Measurements from ENCODE around the gene FCN1. TPM values are rescaled to one million over a fixed set of nuclear protein-coding genes. Genes with fewer than 3 reads are reported as not detected.

Gene FCN1
- total RNA-seq, 2 experiments from 2014 or later = not detected

DNA sequence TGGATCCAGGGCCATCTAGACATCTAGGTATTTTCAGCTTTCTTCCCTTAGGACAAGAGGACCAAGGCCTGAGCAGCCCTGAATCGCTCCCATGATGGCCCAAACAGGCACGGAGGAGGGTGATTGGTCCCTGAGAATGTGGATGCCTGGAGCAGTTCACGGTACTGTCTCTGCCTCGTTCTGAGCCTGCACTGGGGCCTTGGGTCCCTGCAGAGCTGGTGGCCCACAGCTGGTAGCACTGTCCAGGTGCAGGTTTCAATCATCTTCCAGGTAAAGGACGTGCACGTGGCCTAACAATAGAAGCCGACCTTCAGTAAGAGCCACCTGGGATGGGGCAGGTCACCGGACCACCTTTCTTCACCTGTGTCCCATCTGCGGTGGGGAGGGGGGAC is 19.4 kb upstream of the FCN1 start:
- no peaks in the 10 kb centered on the region for H3K4me1 Mint-ChIP-seq
- H3K27me3 Mint-ChIP-seq = no peaks in the 10 kb centered on the region
- no peak overlapping the region for H3K27ac Mint-ChIP-seq
- H3K36me3 Mint-ChIP-seq (ENCODE audit: low read depth) = no peaks in the 10 kb centered on the region
- CTCF ChIA-PET = no interaction called here
- no peak for DNase-seq
- H3K4me3 Mint-ChIP-seq = no peak overlapping the region
- POLR2A ChIA-PET = no interaction called here
- H3K9me3 Mint-ChIP-seq = no peaks in the 10 kb centered on the region

DNA sequence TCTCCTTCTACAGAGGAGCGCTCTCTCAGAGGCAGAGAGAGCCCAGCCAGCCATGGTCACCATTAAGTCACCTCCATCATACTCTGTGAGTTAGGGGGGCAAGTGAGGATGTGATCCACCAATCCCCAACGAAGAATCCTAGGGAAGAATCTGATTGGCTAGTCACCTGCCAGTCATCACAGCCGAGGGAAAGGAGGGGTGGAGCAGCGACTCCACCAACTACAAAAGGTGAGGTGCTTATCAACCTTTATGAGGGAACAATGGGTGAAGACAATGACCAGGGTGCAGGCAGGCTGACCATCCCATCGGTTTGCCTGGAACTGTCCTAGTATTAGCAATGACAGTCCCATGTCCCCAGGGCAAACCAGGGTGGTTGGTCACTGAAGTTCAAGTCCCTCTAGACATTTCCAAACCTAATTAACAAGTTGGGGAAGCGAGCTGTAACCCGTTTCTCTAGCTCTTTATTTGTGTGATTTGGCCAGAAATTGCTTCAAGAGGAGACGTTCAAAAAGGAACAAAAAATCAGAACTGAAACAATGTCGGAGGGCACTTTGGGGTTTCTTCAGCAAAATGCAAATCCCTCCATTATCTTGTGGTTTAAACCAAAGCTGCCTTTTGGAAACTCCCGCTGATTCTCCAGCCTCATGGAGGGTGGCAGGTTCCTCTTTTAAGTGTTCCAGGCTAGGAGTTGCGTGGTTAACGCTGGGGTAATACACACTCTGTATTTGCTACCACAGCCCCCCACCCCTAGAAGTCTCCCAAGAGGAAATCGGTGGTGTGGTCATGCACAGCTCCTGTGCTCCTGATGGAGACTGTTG is 18.8 kb upstream of the FCN1 start:
- ChIA-PET POLR2A (no interaction called here), CTCF (no interaction called here)
- Mint-ChIP-seq H3K36me3 (ENCODE audit: low read depth) (no peaks in the 10 kb centered on the region), H3K4me1 (no peaks in the 10 kb centered on the region), H3K9me3 (no peaks in the 10 kb centered on the region), H3K4me3 (no peak overlapping the region), H3K27me3 (no peaks in the 10 kb centered on the region), H3K27ac (no peak overlapping the region)
- DNase-seq = no peak

DNA sequence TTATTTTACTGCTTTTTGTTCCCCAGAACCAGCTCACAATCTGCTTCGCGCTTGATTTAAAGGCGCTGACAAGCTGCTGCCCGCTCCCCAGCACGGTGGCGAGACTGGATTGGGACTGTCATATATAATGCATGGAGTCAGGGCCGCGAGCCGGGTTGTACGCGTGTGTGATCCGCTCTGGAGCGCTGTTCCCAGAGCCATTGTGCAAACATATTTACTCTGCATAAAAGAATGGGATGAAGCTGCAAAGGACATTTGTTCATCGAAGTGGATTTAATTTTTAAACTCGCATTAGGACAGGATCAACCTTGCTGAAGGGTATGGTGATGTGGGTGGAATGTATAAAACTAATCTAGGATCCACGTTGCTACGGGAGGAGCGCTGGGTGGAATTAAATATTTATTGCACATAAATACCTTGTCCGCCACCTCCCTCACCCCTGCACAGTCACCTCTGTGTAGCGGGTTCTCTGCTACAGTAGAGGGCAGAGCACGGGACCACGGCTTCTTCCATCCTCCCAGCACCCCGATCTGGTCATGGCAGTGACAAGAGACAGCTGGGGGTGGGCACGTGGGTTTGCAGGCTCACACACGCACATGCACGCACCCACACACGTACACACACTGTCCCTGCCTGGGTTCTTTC is 18.1 kb upstream of the FCN1 start:
- H3K4me3 Mint-ChIP-seq = no peak overlapping the region
- CTCF ChIA-PET = no interaction called here
- no peaks in the 10 kb centered on the region for H3K9me3 Mint-ChIP-seq
- POLR2A ChIA-PET = no interaction called here
- DNase-seq = no peak
- no peaks in the 10 kb centered on the region for H3K36me3 Mint-ChIP-seq (ENCODE audit: low read depth)
- H3K4me1 Mint-ChIP-seq = no peaks in the 10 kb centered on the region
- H3K27me3 Mint-ChIP-seq = peaks cover 3% of the 10 kb centered on the region
- H3K27ac Mint-ChIP-seq = no peak overlapping the region

DNA sequence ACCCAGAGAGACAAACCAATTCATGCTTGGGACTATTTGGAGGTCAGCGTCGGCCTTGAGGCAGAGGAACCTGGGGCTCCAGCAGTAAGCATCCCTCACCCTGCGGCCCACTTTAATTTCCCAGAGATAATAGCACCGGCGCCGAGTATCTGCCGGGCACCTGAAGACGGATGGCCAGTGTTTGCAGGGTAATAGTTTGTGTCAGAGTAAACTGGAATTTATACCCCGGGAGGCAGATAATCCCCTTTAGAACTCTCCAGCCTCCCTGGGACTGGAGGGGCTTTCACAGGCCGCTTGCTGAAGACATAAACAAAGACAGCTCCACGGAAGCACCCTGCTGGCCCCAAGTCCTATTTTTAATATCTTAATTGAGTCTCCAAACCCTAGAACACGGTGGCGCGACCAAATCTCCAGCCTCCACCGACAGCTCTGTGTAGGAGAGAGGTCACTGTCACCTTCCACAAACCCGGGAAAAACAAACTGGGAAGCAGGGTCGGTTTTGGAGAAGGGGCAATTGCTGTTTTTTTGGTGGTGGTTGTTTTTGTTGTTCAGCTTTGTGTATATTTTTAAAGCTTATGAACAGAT is 17.4 kb upstream of the FCN1 start:
- Mint-ChIP-seq H3K4me3 (no peak overlapping the region), H3K27me3 (peaks cover 6% of the 10 kb centered on the region), H3K27ac (no peak overlapping the region)

DNA sequence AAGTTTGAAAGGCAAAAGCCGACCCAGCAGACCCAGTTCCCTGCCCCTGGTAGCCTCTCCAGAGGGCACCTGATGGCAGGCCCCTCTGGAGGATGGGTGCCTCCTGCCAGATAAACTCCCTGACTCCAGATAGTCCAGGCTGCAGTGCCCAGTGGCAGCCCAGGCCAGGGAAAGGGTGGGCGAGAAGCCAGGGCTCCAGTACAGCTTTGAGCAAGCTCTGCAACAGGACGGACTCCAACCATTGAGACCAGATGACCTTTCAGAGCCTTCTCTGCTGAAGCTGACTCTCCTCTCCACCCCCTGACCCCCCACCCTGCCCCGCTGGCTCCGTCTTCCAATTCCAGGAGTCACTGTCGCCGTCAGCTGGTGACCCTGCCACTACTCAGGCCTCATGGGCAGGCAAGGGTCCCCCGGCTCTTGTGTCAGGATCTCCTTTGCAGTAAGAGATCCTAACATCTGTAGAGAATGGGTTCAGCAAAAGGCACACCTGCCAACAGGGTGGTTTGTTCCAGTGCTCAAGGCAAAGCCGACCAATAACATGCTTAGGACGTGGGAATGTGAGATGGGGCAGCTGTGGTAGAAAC is 15.5 kb upstream of the FCN1 start:
- H3K27ac Mint-ChIP-seq = no peak overlapping the region
- H3K9me3 Mint-ChIP-seq = no peaks in the 10 kb centered on the region
- CTCF ChIA-PET = no interaction called here
- peaks cover 6% of the 10 kb centered on the region for H3K27me3 Mint-ChIP-seq
- DNase-seq = no peak
- no peak overlapping the region for H3K4me3 Mint-ChIP-seq
- no peaks in the 10 kb centered on the region for H3K4me1 Mint-ChIP-seq
- H3K36me3 Mint-ChIP-seq (ENCODE audit: low read depth) = no peaks in the 10 kb centered on the region
- POLR2A ChIA-PET = no interaction called here

More for the DNA sequence above, 17.4 kb upstream of the FCN1 start:
- POLR2A ChIA-PET = no interaction called here
- Mint-ChIP-seq H3K36me3 (ENCODE audit: low read depth) (no peaks in the 10 kb centered on the region), H3K9me3 (no peaks in the 10 kb centered on the region), H3K4me1 (no peaks in the 10 kb centered on the region)
- CTCF ChIA-PET = no interaction called here
- DNase-seq = no peak

DNA sequence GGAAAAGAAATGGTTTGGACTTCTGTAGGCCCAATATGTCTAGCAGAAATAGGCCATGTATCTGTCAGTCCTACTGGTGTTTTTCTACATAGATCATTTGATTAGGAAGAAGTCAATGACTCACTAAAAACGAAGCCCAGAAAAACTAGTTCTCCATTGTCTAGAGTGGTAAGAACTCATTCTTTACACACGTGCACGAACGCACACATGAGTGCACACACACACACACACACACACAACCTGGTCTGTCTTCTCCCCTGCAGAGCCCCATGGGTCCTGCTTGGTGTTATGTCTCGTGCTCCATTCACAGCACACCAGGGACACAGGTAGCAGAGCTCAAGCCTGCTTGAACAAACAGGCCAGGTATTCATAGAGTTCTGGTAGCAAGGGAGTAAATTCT is 14.9 kb upstream of the FCN1 start:
- CTCF ChIA-PET = no interaction called here
- Mint-ChIP-seq H3K27me3 (peaks cover 6% of the 10 kb centered on the region), H3K36me3 (ENCODE audit: low read depth) (no peaks in the 10 kb centered on the region), H3K4me1 (no peaks in the 10 kb centered on the region), H3K4me3 (no peak overlapping the region), H3K9me3 (no peaks in the 10 kb centered on the region), H3K27ac (no peak overlapping the region)
- no peak for DNase-seq
- POLR2A ChIA-PET = no interaction called here

DNA sequence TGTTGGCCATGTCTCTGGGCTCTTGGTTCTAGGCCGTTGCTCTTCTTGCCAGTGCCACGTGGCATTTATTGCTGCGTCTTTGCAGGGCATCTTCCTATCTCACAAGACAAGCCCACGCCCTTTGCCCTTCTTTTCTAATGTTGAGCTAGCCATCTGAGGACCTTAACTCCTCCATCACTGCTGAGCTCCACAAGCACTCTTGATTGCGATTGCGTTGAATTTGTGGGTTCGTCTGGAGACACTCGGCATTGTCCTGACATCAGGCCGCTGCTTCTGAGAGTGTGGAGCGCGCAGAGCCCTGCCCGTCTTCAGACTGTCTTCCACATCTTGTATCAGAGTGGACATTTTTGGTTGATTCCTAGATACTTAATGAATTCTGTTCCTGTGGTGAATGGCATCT is 14.5 kb upstream of the FCN1 start:
- Mint-ChIP-seq H3K36me3 (ENCODE audit: low read depth) (no peaks in the 10 kb centered on the region), H3K27ac (no peak overlapping the region), H3K27me3 (peaks cover 6% of the 10 kb centered on the region), H3K4me3 (no peak overlapping the region), H3K9me3 (no peaks in the 10 kb centered on the region), H3K4me1 (no peaks in the 10 kb centered on the region)
- POLR2A ChIA-PET = no interaction called here
- CTCF ChIA-PET = no interaction called here
- no peak for DNase-seq

DNA sequence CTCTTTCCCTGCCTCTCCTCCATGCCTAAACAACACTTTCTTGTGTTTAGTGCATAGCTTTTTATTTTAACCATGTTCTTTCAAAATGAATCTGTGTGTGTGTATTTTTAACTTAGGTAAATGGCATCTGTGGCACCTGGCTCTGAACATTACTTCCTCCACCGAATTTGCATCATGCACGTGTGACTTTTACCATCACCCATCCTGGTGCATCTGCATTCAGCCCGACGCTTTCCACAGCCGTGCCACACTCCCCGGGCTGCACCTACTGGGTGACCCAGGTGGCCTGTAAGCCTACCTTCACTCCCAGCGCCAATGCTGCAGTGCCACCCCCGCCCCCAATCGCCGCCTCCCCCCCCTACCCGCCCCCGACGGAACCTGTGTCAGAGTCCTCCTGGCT is 12.7 kb upstream of the FCN1 start:
- CTCF ChIA-PET = no interaction called here
- no peaks in the 10 kb centered on the region for H3K36me3 Mint-ChIP-seq (ENCODE audit: low read depth)
- peaks cover 6% of the 10 kb centered on the region for H3K27me3 Mint-ChIP-seq
- H3K4me1 Mint-ChIP-seq = no peaks in the 10 kb centered on the region
- no peak overlapping the region for H3K4me3 Mint-ChIP-seq
- DNase-seq = no peak
- H3K27ac Mint-ChIP-seq = no peak overlapping the region
- H3K9me3 Mint-ChIP-seq = no peaks in the 10 kb centered on the region
- POLR2A ChIA-PET = no interaction called here

DNA sequence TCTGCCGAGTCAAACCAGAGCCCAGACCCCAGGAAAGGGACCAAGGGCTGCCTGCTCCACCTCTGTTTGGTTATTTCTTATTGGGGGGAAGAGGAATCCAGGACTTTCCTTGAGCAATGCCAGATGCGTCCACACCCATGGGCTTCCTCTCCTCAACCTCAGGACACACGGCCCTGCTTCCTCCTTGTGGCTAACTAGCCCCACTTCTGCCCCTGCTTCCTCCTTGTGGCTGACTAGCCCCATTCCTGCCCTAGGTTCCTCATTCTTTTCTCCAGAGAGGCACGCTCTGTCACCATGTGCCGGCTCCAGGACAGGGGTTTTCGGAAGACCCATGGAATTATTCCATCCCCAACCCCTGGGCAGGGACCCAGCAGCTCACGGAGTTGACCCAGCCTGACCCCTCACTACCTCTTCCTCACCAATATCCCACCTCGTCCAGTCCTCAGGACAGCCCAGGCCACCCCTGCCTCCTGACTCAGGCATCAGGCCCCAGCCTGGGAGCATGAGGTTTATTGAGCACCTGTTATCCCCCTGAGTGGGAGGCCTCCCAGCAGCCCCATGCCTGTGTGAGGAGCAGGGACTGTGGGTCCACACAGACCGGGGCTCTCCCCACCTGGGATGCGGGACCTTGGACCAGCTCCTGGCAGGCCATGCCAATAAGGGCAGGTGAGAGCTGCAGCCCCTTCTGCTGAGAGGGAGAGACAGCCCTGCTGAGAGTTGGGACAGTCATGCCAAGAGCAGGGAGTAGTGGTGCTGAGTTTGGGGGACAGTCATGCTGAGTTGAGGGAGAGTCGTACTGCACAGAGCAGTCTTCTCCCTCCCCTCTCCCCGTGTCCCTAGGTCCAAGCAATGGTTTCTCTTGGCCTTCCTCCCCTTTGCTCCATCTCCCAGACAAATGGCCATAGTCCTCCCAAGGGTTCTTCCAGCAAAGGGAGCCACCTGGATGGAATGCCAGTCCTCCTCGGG is 11.8 kb upstream of the FCN1 start:
- POLR2A ChIA-PET = no interaction called here
- Mint-ChIP-seq H3K4me3 (no peak overlapping the region), H3K9me3 (no peaks in the 10 kb centered on the region), H3K27me3 (peaks cover 6% of the 10 kb centered on the region), H3K27ac (no peak overlapping the region), H3K36me3 (ENCODE audit: low read depth) (no peaks in the 10 kb centered on the region), H3K4me1 (no peaks in the 10 kb centered on the region)
- no peak for DNase-seq
- CTCF ChIA-PET = no interaction called here

DNA sequence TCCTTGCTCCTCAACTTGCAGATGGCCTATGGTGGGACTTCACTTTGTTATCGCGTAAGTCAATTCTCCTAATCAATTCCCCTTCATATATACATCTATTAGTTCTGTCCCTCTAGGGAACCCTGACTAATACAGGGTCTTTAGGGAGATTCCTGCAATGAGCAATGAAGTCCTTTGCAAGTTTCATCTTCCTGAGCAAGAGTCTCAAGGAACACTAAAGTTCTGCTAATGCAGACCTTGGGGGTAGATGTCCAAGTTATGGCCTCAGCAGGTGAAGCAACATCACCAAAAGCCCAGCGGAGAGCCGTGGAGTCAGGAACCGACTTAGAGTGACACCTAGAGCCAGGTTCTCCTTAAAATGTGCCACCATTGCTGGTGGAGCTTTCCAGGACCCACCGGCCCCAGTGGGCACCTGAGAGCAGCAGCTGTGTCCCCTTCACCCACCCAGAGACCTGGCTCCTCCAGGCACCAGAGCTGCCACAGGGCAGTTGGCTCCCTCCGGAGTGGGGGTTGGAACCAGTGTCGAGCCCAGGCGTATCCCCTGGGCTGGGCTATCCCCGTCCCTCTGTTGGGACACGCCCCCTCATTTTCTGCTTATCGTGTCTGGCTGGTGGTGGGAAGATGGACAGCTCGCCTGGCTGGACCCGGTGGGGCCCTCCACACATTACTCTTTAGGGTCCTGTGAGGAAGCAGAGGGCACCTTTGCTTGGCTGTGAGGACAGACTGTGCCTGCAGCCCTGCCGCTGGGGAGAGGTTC is 10.9 kb upstream of the FCN1 start:
- no peaks in the 10 kb centered on the region for H3K9me3 Mint-ChIP-seq
- CTCF ChIA-PET = no interaction called here
- no peaks in the 10 kb centered on the region for H3K4me1 Mint-ChIP-seq
- POLR2A ChIA-PET = no interaction called here
- H3K36me3 Mint-ChIP-seq (ENCODE audit: low read depth) = no peaks in the 10 kb centered on the region
- H3K4me3 Mint-ChIP-seq = no peak overlapping the region
- no peak for DNase-seq
- H3K27ac Mint-ChIP-seq = no peak overlapping the region
- peaks cover 6% of the 10 kb centered on the region for H3K27me3 Mint-ChIP-seq

DNA sequence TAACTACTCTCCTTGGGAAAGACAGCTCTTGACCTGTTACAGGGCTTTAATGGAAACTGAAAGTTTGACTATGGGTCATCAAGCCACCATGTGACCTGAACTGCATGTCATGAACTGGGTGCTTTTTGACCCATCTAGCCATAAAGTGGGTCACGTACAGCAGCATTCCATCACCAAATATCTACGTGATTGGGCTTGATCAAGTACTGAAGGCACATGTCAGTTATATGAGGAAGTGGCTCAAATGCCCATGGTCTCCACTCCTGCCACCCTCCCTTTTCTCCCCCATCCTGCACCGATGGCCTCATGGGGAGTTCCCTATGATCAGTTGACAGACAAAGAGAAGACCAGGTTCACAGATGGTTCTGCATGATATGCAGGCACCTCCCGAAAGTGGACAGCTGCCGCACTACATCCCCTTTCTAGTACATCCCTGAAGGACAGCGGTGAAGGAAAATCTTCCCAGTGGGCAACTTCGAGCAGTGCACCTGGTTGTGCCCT is 7.3 kb upstream of the FCN1 start:
- H3K27ac Mint-ChIP-seq = no peak overlapping the region
- no peaks in the 10 kb centered on the region for H3K36me3 Mint-ChIP-seq (ENCODE audit: low read depth)
- H3K9me3 Mint-ChIP-seq = no peaks in the 10 kb centered on the region
- POLR2A ChIA-PET = no interaction called here
- CTCF ChIA-PET = no interaction called here
- no peaks in the 10 kb centered on the region for H3K27me3 Mint-ChIP-seq
- no peak for DNase-seq
- H3K4me3 Mint-ChIP-seq = no peak overlapping the region
- no peaks in the 10 kb centered on the region for H3K4me1 Mint-ChIP-seq

DNA sequence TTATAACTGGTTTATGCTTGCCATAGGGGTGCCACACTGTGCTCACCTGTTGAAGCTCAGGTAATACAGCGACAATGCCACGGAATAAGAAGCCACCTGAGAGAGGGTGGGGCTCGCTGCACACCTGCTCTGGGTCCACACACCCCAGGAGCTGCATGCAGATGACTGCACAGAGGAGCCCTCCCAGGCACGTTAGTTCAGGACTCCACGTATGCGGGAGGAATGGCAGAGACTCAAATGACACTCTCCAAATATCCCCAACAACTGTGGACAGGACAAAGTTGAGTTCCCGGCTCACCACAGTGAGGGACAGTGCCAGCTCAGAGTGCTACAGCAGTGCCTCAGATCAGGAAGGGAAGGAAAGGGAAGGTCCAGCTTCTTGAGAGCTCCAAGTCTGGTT is 5.8 kb upstream of the FCN1 start:
- Mint-ChIP-seq H3K27me3 (no peaks in the 10 kb centered on the region), H3K27ac (no peak overlapping the region), H3K9me3 (peaks cover 2% of the 10 kb centered on the region), H3K4me1 (no peaks in the 10 kb centered on the region), H3K4me3 (no peak overlapping the region), H3K36me3 (ENCODE audit: low read depth) (no peaks in the 10 kb centered on the region)
- POLR2A ChIA-PET = no interaction called here
- DNase-seq = no peak
- CTCF ChIA-PET = no interaction called here
